Left lung (tissue), 10 donors: ENCODE measurements around the gene PTGIS. TPM values are rescaled to one million over a fixed set of nuclear protein-coding genes. Genes with fewer than 3 reads are reported as not detected.

Experiments used
- ATAC-seq: fragments of 200-7000 bp; cut with Tn5 transposase; one replicate; pipeline ENCODE4 v1.9.1; 2020; ENCODE audit warnings: moderate library complexity
- DNase-seq, 4 donors: peaks; one replicate each; pipeline ENCODE4 v3.0.0-alpha.2; 2013 to 2020
- H3K27ac ChIP-seq, 2 donors: fragments of 200-600 bp; sonication (generic) in 1 of 2; one replicate each; pipeline versions ENCODE4 v1.5.0 to v1.8.0; 2020 to 2021
- H3K27me3 ChIP-seq, 2 donors: fragments of 200-600 bp; sonication (generic) in 1 of 2; one replicate each; pipeline versions ENCODE4 v1.5.0 to v1.8.0; 2020 to 2021
- H3K36me3 ChIP-seq, 2 donors: fragments of 200-600 bp; sonication (generic) in 1 of 2; one replicate each; pipeline versions ENCODE4 v1.5.0 to v1.8.0; 2020 to 2021
- H3K4me1 ChIP-seq, 2 donors: fragments of 200-600 bp; one replicate each; pipeline ENCODE4 v1.8.0; 2021
- H3K4me3 ChIP-seq, 2 donors: fragments of 200-600 bp; sonication (generic) in 1 of 2; one replicate each; pipeline versions ENCODE4 v1.5.0 to v1.8.0; 2020 to 2021; ENCODE audit warnings: mild to moderate bottlenecking in 1 of 2
- H3K9me3 ChIP-seq, 2 donors: fragments of 200-600 bp; sonication (generic) in 1 of 2; one replicate each; pipeline versions ENCODE4 v1.5.0 to v1.8.0; 2020 to 2021
- intact Hi-C, 2 donors: fragments of 100-400 bp; cut with DNase I; formaldehyde crosslinking; loops; one replicate each; pipeline versions ENCODE4 v1.11.2 to v1.14.2; 2022
- polyA plus RNA-seq, 6 donors: library from polyadenylated mRNA; unstranded; fragments of 120-200 nt; gene quantifications; one replicate each; pipeline ENCODE4 v1.2.1, GENCODE V29; 2013; ENCODE audit not compliant: insufficient read length in 6 of 6
- total RNA-seq, 2 donors: library from RNA; stranded (reverse); fragmentation: NEBNext Ultra II Directional; extraction: Animal tissue kit (Norgen Biotek cat#: 25700); gene quantifications; one replicate each; pipeline ENCODE4 v1.2.1, GENCODE V29; 2021
- TF ChIP-seq, protein P1 (sequence below), 2 donors: fragments of 200-600 bp; sonication (generic) in 1 of 2; IDR thresholded peaks; one replicate each; pipeline versions ENCODE4 v1.5.0 to v1.8.0; 2021; ENCODE audit warnings: antibody characterized with exemption in 2 of 2
- donor health status: DM: no; HTN: yes; CAD: no.
- donor health status: DM: no; HTN: no; CAD: no.

PTGIS gene
- total and polyA plus RNA-seq, 8 donors: 6.2 to 46.0 (median 7.0) TPM

DNA sequence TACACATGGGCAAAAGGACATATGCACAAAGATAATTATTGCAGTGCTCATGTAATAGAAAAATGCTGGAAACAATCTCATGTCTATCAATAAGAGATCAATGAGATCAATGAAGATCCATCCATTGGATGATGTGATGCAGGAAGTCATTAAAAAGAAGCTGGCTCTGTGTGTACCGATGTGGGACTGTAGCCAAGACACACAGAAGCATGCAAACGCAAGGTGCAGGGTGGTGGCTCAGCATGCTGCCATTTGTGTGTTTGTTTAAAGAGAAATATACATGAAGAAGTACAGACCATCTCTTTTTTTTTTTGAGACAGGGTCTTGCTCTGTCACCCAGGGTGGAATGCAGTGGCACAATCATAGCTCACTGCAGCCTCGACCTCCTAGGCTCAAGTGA, 52.4 kb downstream of the PTGIS start:
- Histone ChIP-seq H3K36me3 (no peaks in the 10 kb centered on the region), H3K27ac (no peak overlapping the region), H3K4me1 (no peaks in the 10 kb centered on the region), H3K27me3 (no peaks in the 10 kb centered on the region), H3K4me3 (no peak overlapping the region), H3K9me3 (no peaks in the 10 kb centered on the region)
- ATAC-seq (no peak), DNase-seq (no peak)
- intact Hi-C loops: no loop called here
- TF ChIP-seq, protein P1, sequence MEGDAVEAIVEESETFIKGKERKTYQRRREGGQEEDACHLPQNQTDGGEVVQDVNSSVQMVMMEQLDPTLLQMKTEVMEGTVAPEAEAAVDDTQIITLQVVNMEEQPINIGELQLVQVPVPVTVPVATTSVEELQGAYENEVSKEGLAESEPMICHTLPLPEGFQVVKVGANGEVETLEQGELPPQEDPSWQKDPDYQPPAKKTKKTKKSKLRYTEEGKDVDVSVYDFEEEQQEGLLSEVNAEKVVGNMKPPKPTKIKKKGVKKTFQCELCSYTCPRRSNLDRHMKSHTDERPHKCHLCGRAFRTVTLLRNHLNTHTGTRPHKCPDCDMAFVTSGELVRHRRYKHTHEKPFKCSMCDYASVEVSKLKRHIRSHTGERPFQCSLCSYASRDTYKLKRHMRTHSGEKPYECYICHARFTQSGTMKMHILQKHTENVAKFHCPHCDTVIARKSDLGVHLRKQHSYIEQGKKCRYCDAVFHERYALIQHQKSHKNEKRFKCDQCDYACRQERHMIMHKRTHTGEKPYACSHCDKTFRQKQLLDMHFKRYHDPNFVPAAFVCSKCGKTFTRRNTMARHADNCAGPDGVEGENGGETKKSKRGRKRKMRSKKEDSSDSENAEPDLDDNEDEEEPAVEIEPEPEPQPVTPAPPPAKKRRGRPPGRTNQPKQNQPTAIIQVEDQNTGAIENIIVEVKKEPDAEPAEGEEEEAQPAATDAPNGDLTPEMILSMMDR (IDR thresholded peaks at IDR 0.05): no peak

DNA sequence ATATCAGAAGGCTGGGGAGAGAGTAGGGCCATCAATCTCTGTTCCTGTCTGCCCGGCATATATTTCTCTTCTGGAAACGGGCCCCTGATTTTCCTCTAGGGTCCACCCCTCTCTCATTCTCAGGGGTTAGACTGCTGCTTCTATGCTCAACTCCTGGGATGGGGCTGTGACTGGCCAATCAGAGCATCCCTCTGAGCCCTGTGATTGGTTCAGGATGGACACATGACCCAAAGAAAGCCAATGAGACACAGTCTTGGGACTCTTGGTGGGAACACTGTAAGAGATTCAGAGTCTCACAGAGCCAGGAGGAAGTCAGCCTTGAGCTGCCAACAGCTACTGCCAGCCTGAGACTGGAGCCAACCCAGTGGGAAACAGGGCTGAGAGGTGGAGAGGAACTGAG, 54.4 kb downstream of the PTGIS start:
- Histone ChIP-seq H3K4me3 (no peak overlapping the region), H3K9me3 (no peaks in the 10 kb centered on the region), H3K27me3 (peaks cover 0 to 11% of the 10 kb centered on the region in 2 donors), H3K27ac (no peak overlapping the region), H3K4me1 (no peaks in the 10 kb centered on the region), H3K36me3 (no peaks in the 10 kb centered on the region)
- TF ChIP-seq, protein P1 (IDR thresholded peaks at IDR 0.05): no peak
- intact Hi-C loops: no loop called here
- DNase-seq (no peak), ATAC-seq (no peak)

DNA sequence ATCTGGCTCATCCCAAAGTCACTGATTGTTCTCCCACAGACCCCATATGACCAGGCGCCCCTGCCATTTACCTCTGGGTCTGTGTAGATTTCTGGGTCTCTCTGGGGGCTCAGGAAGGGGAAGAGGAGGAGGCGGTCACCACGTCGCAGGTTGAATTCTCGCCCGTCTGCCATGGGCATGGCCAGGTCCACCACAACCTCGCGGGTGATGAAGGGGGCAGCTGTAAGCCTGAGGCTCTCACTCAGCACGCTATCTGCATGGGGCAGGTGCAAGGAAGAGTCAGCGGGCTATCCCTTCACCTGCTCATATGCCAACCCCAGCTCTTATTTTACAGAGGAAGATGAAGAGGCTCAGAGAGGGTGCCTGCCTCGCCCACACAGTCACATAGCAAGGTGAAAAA, 54.9 kb downstream of the PTGIS start:
- intact Hi-C loops: no loop called here
- DNase-seq: peak in 1 of 4 donors; percentile 52
- Histone ChIP-seq H3K36me3 (no peaks in the 10 kb centered on the region), H3K27me3 (peaks cover 0 to 11% of the 10 kb centered on the region in 2 donors), H3K9me3 (no peaks in the 10 kb centered on the region), H3K4me1 (no peaks in the 10 kb centered on the region), H3K27ac (no peak overlapping the region), H3K4me3 (no peak overlapping the region)
- no peak for ATAC-seq
- TF ChIP-seq, protein P1 (IDR thresholded peaks at IDR 0.05): no peak

DNA sequence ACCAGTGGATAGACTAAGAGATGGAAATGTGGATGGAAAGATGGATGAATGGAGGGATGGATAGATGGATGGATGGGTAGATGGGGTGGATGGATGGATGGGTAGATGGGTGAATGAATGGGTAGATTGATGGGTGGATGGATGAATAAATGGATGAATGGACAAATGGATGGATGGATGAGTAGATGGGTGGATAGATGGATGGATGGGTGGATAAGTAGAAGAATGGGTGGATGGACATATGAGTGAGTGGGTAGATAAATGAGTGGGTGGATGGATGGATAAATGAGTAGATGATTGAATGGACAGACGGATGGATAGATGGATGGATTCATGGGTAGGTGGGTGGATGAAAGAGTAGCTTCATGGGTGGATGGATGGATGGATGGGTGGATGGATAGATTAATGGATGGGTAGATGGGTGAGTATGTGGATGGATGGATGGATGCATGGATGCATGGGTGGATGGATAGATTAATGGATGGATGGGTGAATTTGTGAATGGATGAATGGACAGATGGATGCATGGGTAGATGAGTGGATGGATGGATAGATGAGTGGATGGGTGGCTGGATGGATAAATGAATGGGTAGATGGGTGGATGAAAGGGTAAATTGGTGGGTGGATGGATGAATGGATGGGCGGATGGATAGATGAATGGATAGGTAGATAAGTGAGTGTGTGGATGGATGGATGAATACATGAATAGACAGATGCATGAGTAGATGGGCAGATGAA, 56.0 kb downstream of the PTGIS start:
- ATAC-seq (no peak), DNase-seq (no peak)
- TF ChIP-seq, protein P1 (IDR thresholded peaks at IDR 0.05): no peak
- Histone ChIP-seq H3K4me3 (no peak overlapping the region), H3K36me3 (no peaks in the 10 kb centered on the region), H3K9me3 (no peaks in the 10 kb centered on the region), H3K27me3 (peaks cover 0 to 11% of the 10 kb centered on the region in 2 donors), H3K27ac (no peak overlapping the region), H3K4me1 (no peaks in the 10 kb centered on the region)
- intact Hi-C loops: no loop called here

DNA sequence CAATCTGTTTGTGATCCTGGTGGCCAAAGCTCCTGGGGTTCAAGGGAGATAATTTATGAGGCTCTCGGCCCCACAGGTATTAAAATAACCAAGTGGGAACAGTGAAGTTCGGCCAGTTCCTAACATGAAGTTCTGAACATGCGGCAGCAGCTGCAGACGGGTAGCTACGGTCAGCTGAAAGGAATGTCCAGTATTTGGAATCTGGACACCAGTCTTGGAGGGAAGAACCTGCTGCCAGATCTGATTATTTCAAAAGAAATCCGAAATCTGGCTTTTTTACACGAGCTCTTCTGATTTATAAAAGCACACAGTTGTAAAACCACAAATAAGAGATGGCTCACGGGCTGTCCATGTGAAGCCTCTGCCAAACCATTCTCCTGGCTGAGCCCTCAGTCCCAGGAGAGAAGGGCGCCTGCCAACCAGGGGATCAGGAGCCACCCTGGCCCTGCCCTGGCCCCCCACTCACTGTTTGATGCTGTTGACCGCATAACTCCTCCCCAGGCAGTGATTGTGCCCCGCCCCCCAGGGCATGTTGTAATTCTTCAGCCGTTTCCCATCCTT, 57.3 kb downstream of the PTGIS start:
- DNase-seq: peak; percentile 15 to 75 (median 57)
- Histone ChIP-seq H3K27me3 (peaks cover 0 to 23% of the 10 kb centered on the region in 2 donors), H3K4me3 (no peak overlapping the region), H3K36me3 (no peaks in the 10 kb centered on the region), H3K9me3 (no peaks in the 10 kb centered on the region), H3K4me1 (no peaks in the 10 kb centered on the region), H3K27ac (peak overlapping the region in 1 of 2 donors; percentile 40)
- intact Hi-C loops: no loop called here
- TF ChIP-seq, protein P1 (IDR thresholded peaks at IDR 0.05): no peak
- peak; percentile 56 for ATAC-seq
